ENCODE data around the gene ZDHHC4. TPM values are rescaled to one million over a fixed set of nuclear protein-coding genes. Genes with fewer than 3 reads are reported as not detected.
"Not testable (repeated sequence)": the region's sequence is repeated elsewhere in the genome, so short reads cannot be mapped to it uniquely, and the experiment has no call there.

Gene ZDHHC4
- total RNA-seq, 1 donor from 2014 or later: 33.0 TPM

DNA sequence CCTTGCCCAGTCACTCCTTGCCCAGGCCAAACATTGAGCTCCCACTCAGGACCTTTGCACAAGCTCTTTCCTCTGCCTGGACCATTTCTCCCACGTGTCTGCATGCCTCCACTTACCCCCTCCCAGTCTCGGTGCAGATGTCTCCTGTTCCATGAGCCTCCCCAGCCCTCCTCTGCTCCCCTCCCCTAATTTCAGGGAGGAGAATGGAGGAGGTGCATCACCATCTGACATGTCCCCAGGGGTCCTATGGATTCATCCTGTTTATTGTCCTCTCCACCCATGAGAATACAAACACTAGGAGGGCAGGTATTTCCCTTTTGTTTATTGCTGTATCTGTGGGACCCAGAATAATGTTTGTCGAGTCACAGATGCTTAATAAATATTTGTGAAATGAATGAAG, 17.4 kb upstream of the ZDHHC4 start:
- no peak for DNase-seq (ENCODE audit: extremely low read depth, low read depth, low spot score)

DNA sequence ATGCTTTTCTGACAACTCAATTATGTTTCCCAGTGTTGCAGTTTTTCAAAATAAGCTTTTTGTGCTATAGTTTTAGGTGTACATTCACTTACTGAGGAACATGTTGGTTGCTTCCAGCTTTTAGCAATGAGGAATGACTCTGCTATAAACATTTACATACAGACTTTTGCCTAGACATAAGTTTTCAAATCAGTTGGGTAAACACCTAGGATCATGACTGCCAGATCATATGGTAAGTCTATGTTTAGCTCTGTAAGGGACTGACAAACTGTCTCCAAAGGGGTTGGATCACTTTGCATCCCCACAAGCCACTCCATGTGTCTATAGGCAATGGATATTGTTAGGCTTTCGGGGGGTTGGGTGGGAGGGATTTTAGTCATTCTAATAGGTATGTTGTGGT, 15.1 kb upstream of the ZDHHC4 start:
- DNase-seq (ENCODE audit: extremely low read depth, low read depth, low spot score): no peak

DNA sequence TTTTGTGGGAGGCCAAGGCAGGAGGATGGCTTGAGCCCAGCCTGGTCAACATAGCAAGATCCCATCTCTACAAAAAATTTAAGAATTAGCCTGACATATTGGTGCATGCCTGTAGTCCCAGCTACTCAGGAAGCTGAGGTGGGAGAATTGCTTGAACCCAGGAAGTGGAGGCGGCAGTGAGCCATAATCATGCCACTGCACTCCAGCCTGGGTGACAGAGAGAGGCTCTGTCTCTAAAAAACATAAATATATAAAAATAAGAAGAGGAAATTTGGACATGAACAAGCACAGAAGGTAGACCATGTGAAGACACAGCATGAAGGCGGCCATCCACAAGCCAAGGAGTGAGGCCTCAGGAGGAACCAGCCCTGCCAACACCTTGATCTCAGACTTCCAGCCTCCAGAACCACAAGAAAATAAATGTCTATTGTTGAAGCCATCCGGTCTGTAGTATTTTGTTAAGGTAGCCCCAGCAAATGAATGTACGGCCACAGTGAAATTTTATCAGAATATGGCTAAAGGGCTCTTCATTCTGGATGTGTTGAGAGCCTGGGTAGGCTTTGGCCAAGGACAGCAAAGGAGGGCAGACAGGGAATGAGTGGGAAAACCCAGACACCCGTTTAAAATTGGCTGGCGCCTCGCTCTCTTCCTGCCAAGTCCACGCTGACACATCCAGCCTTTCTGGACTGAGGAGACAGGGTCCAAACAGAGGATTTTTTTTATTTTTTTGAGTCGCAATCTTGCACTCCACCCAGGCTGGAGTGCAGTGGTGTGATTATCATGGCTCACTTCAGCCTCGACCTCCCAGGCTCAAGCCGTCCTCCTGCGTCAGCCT, 13.1 kb upstream of the ZDHHC4 start:
- no peak for DNase-seq (ENCODE audit: extremely low read depth, low read depth, low spot score)

DNA sequence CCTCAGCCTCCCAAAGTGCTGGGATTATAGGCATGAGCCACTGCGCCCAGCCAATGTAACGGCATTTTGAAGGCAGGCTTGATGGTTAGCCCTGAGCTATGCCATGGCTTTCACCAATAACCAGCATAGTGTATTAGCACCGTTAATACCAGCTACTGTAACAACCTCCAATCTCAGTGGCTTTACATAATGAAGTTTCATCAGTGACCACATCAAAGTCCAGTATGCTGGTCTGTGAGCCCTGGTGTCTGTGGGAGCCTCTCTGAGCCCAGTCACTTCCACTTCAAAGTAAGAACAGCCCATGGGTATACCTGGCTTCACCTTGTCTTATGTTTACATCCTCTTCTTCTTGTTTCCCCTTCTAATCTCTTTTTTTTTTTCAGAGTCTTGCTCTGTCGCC, 11.6 kb upstream of the ZDHHC4 start:
- no peak for DNase-seq (ENCODE audit: extremely low read depth, low read depth, low spot score)

DNA sequence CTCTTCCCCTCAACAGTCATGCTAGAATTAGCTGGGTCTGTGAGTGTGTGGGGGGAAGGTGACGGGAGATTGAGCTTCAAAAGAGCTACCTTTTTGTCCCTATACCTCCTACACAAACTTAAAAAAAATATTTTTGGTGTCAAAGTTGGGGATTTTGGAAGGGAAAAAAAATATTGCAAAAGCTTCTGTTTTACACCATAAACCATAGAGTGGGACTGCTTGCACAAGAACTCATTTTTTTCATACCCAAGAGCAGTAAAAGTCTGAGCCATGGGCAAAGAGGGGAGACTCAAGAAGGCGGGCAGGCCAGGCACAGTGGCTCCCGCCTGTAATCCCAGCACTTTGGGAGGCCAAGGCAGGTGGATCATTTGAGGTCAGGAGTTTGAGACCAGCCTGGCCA, 9.4 kb upstream of the ZDHHC4 start:
- no peak for DNase-seq (ENCODE audit: extremely low read depth, low read depth, low spot score)

DNA sequence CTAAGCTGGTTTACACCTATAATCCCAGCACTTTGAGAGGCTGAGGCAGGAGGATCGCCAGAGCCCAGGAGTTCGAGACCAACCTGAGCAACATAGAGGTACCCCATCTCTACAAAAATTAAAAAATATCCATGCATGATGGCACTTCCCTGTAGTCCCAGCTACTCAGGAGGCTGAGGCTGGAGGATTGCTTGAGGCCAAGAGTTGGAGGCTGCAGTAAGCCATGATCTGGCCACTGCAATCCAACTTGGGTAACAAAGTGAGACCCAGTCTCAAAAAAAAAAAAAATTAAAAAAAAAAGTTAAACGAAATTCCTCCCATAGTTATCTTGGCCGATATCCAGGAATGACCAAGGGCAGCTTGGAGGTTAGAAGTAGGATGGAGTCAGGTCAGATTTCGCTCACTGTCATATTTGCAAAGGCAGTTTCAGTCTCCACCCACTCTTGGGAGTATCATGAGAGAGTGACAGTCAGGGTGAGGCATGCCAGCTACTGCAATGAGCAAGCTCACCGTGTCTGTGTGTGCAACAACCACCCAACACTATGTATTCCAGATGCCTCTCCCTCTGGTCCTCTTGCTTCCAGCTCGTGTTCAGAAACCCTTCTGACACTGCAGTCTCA, 6.0 kb upstream of the ZDHHC4 start:
- DNase-seq (ENCODE audit: extremely low read depth, low read depth, low spot score): no peak

DNA sequence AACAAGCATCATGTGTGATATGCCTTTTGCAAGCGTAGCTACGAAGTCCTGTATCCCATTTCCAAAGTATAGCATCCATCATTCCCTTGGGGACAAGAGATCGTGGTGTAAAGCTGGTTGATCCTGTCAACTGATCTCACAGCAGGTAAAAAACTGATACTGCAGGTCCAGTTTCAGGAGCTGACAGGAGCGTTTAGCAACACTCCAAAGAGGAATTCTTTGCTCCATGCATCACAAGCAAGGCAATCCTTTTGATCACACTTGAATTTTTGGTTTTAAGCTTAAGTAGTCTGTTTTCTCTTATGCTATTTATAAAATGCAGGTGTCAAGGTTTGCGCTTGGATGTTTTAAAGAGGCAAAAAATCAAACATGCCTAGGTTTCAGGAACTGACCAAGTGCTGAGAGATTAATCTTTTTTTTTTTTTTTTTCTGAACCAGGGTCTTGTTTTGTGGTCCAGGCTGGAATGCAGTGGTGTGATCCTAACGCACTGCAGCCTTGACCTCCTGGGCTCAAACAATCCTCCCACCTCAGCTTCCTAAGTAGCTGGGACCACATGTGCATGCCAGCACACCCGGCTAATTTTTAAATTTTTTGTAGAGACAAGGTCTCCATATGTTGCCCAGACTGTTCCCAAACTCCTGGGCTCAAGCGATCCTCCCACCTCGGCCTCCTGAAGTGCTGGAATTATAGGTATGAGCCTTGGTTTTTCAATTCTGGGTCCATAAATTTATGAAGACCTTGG, 1.8 kb upstream of the ZDHHC4 start:
- DNase-seq (ENCODE audit: extremely low read depth, low read depth, low spot score): no peak

DNA sequence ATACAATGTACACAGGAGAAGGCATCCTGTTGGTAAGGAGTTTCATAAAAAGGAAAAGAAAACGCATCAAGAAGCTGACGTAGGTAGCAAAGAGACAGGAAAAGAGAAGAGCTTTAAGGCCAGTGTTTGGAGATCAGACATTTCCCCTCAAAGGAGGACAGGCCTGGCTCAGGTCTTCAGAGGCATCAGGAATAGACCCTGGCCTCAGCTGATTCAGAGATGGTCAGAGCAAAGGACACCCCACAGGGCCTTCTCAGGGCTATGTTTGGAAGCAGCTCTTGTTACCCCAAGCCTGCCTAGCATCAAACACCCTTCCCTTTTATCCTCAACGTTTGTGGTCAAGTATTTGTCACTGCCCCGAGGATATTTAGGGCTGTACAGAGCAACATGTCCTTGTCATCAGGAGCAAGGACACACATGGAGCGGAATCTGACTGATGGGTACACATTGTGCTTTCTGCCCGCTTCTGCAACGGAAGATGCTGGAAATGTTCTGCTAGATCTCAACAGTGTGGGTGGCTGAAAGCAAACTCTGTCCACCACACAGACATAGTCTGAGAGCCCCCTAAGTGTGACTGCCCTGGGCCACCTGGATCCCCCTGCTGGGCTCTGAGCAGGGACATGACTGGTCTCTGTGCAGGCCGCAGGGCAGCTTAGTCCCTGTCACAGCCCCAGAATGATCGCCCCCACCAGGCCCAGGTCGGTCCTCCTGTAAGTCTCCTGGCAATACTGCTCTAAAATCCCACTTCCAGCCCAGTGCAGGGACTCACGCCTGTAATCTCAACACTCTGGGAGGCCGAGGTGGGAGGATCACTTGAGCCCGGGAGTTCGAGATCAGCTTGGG, 1.0 kb upstream of the ZDHHC4 start:
- no peak for DNase-seq (ENCODE audit: extremely low read depth, low read depth, low spot score)

DNA sequence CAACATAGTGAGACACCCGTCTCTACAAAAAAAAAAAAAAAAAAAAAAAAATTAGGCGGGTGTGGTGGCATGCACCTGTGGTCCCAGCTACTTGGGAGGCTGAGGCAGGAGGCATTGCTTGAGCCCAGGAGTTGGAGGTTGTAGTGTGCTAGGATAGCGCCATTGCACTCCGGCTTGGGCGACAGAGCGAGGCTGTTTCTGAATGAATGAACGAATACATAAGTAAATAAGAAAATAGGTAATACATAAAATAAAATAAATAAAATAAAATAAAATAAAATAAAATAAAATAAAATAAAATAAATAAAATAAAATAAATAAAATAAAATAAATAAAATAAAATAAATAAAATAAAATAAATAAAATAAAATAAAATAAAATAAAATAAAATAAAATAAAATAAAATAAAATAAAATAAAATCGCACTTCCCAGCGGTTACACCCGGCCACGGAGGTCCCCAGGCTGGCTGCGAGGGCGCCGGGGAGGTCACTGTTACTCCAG, 336 bp upstream of the ZDHHC4 start:
- DNase-seq (ENCODE audit: extremely low read depth, low read depth, low spot score): not testable (repeated sequence)

DNA sequence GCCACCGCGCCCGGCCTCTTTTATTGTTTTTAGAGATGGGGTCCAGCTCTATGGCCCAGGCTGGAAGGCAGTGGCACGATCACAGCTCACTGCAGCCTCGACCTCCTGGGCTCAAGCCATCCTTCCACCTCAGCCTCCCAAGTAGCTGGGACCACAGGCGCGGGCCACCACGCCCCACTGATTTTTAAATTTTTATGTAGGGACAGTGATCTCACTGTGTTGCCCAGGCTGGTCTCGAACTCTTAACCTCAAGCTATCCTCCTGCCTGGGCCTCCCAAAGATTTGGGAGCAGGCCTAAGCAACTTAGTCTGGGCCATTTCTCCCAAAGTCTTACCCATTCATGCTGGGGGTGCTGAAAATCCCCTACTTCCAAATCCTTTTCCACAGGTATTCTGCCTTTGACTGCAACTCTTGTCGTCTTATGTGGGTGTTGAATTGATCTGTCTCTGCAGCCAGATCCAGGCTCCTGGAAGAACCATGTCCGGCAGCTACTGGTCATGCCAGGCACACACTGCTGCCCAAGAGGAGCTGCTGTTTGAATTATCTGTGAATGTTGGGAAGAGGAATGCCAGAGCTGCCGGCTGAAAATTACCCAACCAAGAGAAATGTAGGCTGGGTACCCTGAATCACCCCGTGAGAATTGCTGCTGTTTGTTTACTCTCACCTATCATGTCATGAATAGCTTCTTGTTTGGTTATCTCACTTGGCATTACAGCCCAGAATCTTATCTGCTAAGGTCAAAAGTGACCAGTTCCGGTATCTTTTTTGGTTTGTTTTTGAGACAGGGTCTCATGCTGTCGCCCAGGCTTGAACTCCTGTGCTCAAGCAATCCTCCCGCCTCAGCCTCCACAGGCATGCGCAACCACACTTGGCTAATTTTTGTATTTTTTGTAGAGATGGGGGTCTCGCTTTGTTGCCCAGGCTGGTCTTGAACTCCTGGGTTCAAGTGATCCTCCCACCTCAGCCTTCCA, 1.1 kb downstream of the ZDHHC4 start:
- no peak for DNase-seq (ENCODE audit: extremely low read depth, low read depth, low spot score)

DNA sequence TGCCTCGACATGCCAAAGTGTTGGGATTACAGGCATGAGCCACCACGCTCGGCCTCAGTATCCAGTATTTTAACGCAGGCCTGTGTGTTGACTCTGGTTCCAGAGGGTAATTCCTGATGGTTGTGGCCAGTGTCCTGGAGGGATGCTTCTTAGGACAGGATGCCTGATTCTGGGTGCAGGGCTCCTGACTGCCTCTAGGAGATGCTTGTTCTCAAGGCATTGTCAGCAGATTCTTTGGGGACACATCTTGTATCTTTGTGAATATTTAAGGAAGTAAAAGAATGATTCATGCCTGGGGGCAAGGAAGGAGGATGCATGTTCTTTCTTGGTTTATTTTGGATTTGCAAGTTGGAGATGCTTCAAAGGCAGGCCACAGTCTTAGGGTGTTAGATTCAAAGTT, 2.2 kb downstream of the ZDHHC4 start:
- DNase-seq (ENCODE audit: extremely low read depth, low read depth, low spot score): no peak

DNA sequence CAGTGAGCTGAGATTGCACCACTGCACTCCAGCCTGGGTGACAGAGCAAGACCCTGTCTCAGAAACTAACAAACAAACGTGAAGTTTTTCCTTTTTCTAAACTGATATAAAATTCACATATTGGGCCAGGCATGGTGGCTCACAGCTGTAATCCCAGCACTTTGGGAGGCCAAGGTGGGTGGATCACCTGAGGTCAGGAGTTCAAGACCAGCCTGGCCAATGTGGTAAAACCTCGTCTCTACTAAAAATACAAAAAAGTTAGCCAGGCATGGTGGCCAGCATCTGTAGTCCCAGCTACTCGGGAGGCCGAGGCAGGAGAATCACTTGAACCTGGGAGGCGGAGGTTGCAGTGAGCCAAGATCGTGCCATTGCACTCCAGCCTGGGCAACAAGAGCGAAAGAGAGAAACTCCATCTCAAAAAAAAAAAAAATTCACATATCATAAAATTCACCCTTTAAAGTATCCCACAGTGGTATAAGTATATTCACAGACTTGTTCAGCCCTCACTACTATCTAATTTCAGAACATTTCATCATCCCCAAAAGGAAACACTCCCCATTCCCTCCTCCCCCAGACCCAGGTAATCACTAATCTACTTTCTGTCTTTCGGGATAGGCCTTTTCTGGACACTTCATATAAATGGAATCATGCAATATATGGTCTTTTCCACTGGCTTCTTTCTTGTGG, 8.6 kb downstream of the ZDHHC4 start:
- not testable (repeated sequence) for DNase-seq (ENCODE audit: extremely low read depth, low read depth, low spot score)

DNA sequence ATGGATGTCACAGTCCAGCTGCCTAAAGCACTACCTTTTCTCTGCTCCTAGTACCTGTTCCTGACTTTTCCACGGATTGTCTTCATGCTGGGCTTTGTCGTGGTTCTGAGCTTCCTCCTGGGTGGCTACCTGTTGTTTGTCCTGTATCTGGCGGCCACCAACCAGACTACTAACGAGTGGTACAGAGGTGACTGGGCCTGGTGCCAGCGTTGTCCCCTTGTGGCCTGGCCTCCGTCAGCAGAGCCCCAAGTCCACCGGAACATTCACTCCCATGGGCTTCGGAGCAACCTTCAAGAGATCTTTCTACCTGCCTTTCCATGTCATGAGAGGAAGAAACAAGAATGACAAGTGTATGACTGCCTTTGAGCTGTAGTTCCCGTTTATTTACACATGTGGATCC, 11.3 kb downstream of the ZDHHC4 start:
- DNase-seq (ENCODE audit: extremely low read depth, low read depth, low spot score): no peak

DNA sequence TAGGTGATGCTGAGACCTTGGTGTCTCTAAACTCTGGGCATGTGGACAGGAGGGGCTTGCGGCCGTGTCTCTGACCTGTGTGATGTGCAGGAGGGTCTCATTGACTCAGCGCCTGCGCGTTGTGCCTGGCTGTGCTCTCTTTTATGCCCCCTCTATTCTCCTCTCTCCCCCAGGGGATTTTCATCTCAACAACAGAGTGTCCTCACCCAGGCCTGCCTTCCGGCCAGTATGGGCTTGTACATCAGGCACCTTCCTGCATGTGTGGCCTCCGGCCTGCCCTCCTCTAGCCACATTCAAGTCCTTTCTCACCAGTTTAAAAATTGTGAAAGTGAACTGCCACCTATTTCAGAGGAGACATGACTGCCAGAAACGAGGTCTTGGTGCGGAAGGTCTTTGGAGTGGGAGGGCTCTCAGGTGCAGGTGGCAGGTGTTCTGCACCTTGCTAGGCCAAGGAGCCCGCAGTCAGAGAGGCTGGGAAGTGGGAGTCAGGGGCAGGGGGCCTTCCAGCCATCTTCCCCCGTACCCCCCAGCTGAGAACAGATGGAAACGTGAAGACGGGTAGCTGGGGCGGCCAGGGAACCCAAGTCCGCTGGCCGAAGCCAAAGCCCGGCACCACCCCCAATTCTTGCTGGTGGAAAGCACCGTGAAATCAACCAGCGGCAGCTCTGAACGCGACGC, 12.0 kb downstream of the ZDHHC4 start:
- DNase-seq (ENCODE audit: extremely low read depth, low read depth, low spot score): no peak

DNA sequence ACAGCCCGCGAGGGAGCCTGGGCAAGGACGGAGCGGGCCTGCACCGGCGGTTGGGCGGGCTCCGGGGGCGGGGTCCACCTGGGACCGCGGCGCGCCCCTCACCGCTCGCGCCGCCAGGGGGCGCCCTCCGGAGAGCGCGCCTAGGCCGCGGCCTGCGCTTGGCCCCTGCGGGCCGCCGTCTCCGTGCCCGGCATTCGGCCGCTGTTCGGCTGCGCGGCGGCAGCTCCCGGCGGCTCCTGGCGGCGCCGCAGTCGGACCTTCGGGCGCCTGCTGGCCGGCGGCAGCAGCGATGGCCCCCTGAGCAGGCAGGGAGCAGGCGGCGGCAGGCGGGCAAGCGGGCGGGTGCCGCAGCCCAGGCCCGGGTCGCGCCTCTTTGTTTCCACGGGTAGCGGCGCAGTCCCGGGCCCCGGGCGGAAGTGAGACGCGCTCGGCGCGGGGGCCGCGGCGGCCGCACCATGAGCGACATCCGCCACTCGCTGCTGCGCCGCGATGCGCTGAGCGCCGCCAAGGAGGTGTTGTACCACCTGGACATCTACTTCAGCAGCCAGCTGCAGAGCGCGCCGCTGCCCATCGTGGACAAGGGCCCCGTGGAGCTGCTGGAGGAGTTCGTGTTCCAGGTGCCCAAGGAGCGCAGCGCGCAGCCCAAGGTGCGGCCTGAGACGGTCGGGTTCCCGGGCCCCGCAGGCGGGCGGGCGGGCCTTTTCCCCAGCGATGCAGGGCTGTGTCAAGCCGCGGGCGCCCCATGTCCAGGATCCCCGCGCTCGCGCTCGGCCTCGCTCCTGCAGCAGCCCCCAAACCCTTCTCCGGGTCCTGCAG, 12.8 kb downstream of the ZDHHC4 start, which contains the start of gene INTS15:
INTS15 (plus strand) TSS at position 193 of the 816 bp plus-strand sequence; CDS start at position 456, 263 bp downstream.
- no peak for DNase-seq (ENCODE audit: extremely low read depth, low read depth, low spot score)

DNA sequence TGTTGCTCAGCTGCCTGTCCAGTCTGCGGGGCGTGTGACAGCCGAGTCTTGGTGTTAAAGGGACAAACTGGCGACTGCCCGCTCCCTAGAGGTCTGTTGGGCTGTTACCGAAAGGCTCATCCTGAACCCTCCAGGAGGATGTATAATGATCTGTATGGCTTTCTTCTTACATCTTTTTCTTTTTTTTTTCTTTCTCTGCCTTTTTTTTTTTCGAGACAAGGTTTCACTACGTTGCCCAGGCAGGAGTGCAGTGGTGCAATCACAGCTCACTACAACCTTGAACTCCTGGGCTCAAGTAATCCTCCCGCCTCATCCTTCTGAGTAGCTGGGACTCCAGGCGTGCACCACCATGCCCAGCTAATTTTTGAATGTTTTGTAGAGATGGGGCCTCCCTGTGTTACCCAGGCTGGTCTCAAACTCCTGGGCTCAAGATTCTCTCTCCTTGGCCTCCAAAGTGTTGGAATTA, 13.4 kb downstream of the ZDHHC4 start:
- no peak for DNase-seq (ENCODE audit: extremely low read depth, low read depth, low spot score)

DNA sequence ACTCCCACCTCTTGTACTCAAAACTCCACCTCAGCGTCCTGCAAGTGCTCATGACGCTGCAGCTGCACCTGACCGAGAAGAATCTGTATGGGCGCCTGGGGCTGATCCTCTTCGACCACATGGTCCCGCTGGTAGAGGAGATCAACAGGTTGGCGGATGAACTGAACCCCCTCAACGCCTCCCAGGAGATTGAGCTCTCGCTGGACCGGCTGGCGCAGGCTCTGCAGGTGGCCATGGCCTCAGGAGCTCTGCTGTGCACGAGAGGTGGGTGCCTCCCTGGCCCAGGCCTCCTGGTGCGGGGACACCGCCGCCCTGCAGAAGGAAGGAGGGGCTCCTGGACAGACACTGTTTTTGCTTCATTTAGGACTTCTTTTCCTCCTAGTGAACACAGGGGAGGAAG, 22.8 kb downstream of the ZDHHC4 start:
- DNase-seq (ENCODE audit: extremely low read depth, low read depth, low spot score): no peak

Measured in glomerular endothelial cell (primary cell).